ENCODE results near the gene DLGAP4. TPM values are rescaled to one million over a fixed set of nuclear protein-coding genes. Genes with fewer than 3 reads are reported as not detected.

DLGAP4 gene
- polyA plus RNA-seq, 1 experiment = 34.9 TPM

- CTCF ChIA-PET = interaction anchor here (1.1 to 4.3 kb wide), 4 partner anchors 10 to 167 kb away, joined by 3 to 27 read pairs (median 6); no protein-coding TSS in a partner anchor
- no peak for DNase-seq (ENCODE audit: low read depth)
- TF ChIP-seq CTCF (IDR thresholded peaks at IDR 0.05; ENCODE audit: insufficient read depth, low read depth, low read length) = no peak
Measured at GRCh38 chr20:36272547-36273220, 33.5 kb upstream of the DLGAP4 start.

GRCh38 chr20:36273414-36274180 is 32.5 kb upstream of the DLGAP4 start:
- no peak for DNase-seq (ENCODE audit: low read depth)
- Histone ChIP-seq H3K36me3 (ENCODE audit: control insufficient read depth, insufficient read depth, low read length) (no peaks in the 10 kb centered on the region), H3K27me3 (ENCODE audit: control insufficient read depth, insufficient read depth, low read length) (peaks cover 18% of the 10 kb centered on the region), H3K4me3 (ENCODE audit: low read depth, low read length) (no peak overlapping the region)
- CTCF ChIA-PET = interaction anchor here (0.7 to 4.3 kb wide), 6 partner anchors 9 to 166 kb away, joined by 3 to 27 read pairs (median 4); no protein-coding TSS in a partner anchor
- peak; percentile 41; the same call in 1 of the 2 replicates for TF ChIP-seq CTCF (IDR thresholded peaks at IDR 0.05; ENCODE audit: insufficient read depth, low read depth, low read length)
- POLR2A ChIA-PET = no interaction called here

More at GRCh38 chr20:36272547-36273220, 33.5 kb upstream of the DLGAP4 start:
- H3K36me3 ChIP-seq (ENCODE audit: control insufficient read depth, insufficient read depth, low read length) = no peaks in the 10 kb centered on the region
- POLR2A ChIA-PET = no interaction called here
- H3K4me3 ChIP-seq (ENCODE audit: low read depth, low read length) = no peak overlapping the region
- peaks cover 16% of the 10 kb centered on the region for H3K27me3 ChIP-seq (ENCODE audit: control insufficient read depth, insufficient read depth, low read length)

DNA sequence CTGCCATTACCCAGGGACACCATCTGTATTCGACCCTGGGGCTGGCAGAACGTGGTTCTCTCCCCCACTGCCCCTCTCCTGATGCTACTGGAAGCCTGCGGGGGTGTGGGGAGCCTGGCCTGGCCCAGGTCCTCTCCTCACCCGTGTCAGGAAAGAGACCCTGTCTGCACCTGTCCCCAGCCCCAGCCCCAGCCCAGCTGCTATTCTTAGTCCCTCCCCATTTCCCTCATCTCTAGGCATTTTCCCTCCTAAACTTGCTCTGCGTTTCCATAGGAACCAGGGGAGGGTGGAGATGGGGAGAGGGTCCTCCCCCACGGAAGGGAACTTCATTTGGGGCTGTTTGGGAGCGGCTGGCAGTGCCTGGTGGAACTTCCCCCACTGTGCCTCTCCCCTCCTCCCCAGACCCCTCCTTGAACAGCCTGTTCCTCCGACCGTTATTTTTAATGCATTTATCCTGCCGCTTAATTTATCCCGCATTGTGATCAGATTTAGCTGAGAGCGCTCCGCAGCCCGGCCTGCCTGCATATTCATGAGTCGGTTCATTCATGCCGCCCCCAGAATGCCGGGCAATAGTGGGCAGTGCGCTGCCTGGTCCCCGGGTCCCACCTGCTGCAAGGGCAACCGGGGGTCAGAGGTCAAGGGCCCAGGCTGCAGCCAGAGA is 31.8 kb upstream of the DLGAP4 start:
- ChIA-PET POLR2A (interaction anchor here (0.7 kb wide), 1 partner anchor 29 kb away, joined by 7 read pairs; no protein-coding TSS in a partner anchor), CTCF (interaction anchor here (0.9 to 4.3 kb wide), 4 partner anchors 8 to 165 kb away, joined by 3 to 27 read pairs (median 5); no protein-coding TSS in a partner anchor)
- Histone ChIP-seq H3K4me3 (ENCODE audit: low read depth, low read length) (no peak overlapping the region), H3K27me3 (ENCODE audit: control insufficient read depth, insufficient read depth, low read length) (peaks cover 20% of the 10 kb centered on the region), H3K36me3 (ENCODE audit: control insufficient read depth, insufficient read depth, low read length) (no peaks in the 10 kb centered on the region)
- DNase-seq (ENCODE audit: low read depth) = no peak
- no peak for TF ChIP-seq CTCF (IDR thresholded peaks at IDR 0.05; ENCODE audit: insufficient read depth, low read depth, low read length)

DNA sequence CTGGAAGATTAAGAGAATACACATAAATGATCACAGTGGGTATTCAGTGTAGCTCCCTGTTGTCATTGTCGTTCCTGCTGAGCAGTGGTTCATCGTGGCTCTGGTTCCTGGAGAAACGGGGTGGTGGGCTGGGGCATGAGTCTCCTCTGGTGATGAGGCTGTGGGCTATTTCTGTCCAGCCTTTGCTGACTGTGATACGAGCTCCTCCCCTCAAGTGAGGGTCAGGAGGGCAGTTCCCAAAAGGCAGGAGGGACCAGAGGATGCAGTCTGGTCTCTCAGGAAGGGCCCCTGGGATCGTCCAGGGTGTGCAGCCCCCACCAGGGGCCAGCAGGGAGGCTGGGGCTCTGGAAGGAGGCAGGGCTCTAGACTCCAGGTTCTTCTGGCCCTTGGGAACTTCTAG is 31.1 kb upstream of the DLGAP4 start:
- TF ChIP-seq CTCF (IDR thresholded peaks at IDR 0.05; ENCODE audit: insufficient read depth, low read depth, low read length) = no peak
- DNase-seq (ENCODE audit: low read depth) = no peak
- Histone ChIP-seq H3K27me3 (ENCODE audit: control insufficient read depth, insufficient read depth, low read length) (peaks cover 23% of the 10 kb centered on the region), H3K4me3 (ENCODE audit: low read depth, low read length) (no peak overlapping the region), H3K36me3 (ENCODE audit: control insufficient read depth, insufficient read depth, low read length) (no peaks in the 10 kb centered on the region)
- CTCF ChIA-PET = interaction anchor here (0.6 kb wide), 1 partner anchor 645 kb away, joined by 3 read pairs; no protein-coding TSS in a partner anchor
- POLR2A ChIA-PET = interaction anchor here (0.7 kb wide), 1 partner anchor 29 kb away, joined by 7 read pairs; no protein-coding TSS in a partner anchor
